ENCODE data around the gene UBTD1.

UBTD1 gene

GRCh38 chr10:97618285-97618684, 119.6 kb downstream of the UBTD1 start:
- no peak for DNase-seq (ENCODE audit: low read depth in 2 of 2)

- no peak for DNase-seq (ENCODE audit: low read depth in 2 of 2)
Measured at GRCh38 chr10:97618733-97619132, 120.0 kb downstream of the UBTD1 start.

All from stimulated activated CD8-positive, alpha-beta memory T cell treated with anti-CD3 and anti-CD28 coated beads, Interleukin-15, amount 100 ng/mL, for 4 hours (primary cell).